GM12878 (cell line): ENCODE data around the gene SAMD4A. TPM values are rescaled to one million over a fixed set of nuclear protein-coding genes. Genes with fewer than 3 reads are reported as not detected.
A peak's percentile ranks its signal among the peaks of the same experiment; 100 is the strongest.

Experiments used
- BACH1 ChIP-seq: fragments of 450-650 bp; IDR thresholded peaks from 2 replicates; pipeline ENCODE4 v1.6.1; 2017; ENCODE audit warnings: mild to moderate bottlenecking, borderline replicate concordance
- CHD4 ChIP-seq: fragments of 200-600 bp; sonication (generic); IDR thresholded peaks from 2 replicates; pipeline ENCODE4 v1.6.1; 2016; ENCODE audit warnings: mild to moderate bottlenecking
- CREB1 ChIP-seq: IDR thresholded peaks from 2 replicates; pipeline ENCODE4 v1.6.1; 2012; ENCODE audit warnings: low read depth, mild to moderate bottlenecking, inconsistent platforms
- IKZF1 ChIP-seq: fragments of 450-650 bp; conservative IDR thresholded peaks from 2 replicates; pipeline ENCODE4 v1.6.1; 2017; ENCODE audit warnings: antibody characterized with exemption, mild to moderate bottlenecking
- IRF4 ChIP-seq: IDR thresholded peaks from 2 replicates; pipeline ENCODE4 v1.6.1; 2011; ENCODE audit warnings: low read depth, low read length
- NFIC ChIP-seq: IDR thresholded peaks from 2 replicates; pipeline ENCODE4 v1.6.1; 2012; ENCODE audit warnings: low read depth, mild to moderate bottlenecking, inconsistent platforms, low read length, moderate library complexity
- NFYB ChIP-seq: IDR thresholded peaks from 2 replicates; pipeline ENCODE4 v1.6.1; 2011; ENCODE audit warnings: low read depth, mild to moderate bottlenecking, low read length, improper control_type of control experiment, moderate library complexity; ENCODE audit not compliant: insufficient read depth
- NR2F1 ChIP-seq: fragments of 450-650 bp; conservative IDR thresholded peaks from 2 replicates; pipeline ENCODE4 v1.6.1; 2017; ENCODE audit warnings: mild to moderate bottlenecking
- RFX5 ChIP-seq: IDR thresholded peaks from 2 replicates; pipeline ENCODE4 v1.6.1; 2011; ENCODE audit warnings: low read depth, low read length, improper control_type of control experiment
- SIX5 ChIP-seq: IDR thresholded peaks from 2 replicates; pipeline ENCODE4 v1.6.1; 2011; ENCODE audit warnings: mild to moderate bottlenecking, low read depth, low read length, moderate library complexity; ENCODE audit not compliant: severe bottlenecking
- SRF ChIP-seq, 2 experiments: IDR thresholded peaks; 2 replicates each; pipeline ENCODE4 v1.6.1; 2011; ENCODE audit warnings: low read depth in 2 of 2, low read length in 2 of 2, mild to moderate bottlenecking in 1 of 2, moderate library complexity in 1 of 2
- STAT3 ChIP-seq: IDR thresholded peaks from 2 replicates; pipeline ENCODE4 v1.6.1; 2011; ENCODE audit warnings: low read depth, low read length, improper control_type of control experiment
- SUZ12 ChIP-seq: fragments of 200-600 bp; sonication (generic); IDR thresholded peaks from one replicate; pipeline ENCODE4 v1.6.1; 2018; ENCODE audit warnings: antibody characterized with exemption, mild to moderate bottlenecking; ENCODE audit not compliant: unreplicated experiment
- TAF1 ChIP-seq: IDR thresholded peaks from 2 replicates; pipeline ENCODE4 v1.6.1; 2011; ENCODE audit warnings: mild to moderate bottlenecking, low read depth, low read length, borderline replicate concordance
- TCF7 ChIP-seq: IDR thresholded peaks from 2 replicates; pipeline ENCODE4 v1.6.1; 2014; ENCODE audit warnings: antibody characterized with exemption, borderline replicate concordance
- ZBED1 ChIP-seq: IDR thresholded peaks from 2 replicates; pipeline ENCODE4 v1.6.1; 2016; ENCODE audit warnings: borderline replicate concordance
- ZNF207 ChIP-seq: fragments of 450-650 bp; IDR thresholded peaks from 2 replicates; pipeline ENCODE4 v1.6.1; 2014; ENCODE audit warnings: antibody characterized with exemption, mild to moderate bottlenecking, borderline replicate concordance
- ZNF24 ChIP-seq: fragments of 450-650 bp; IDR thresholded peaks from 2 replicates; pipeline ENCODE4 v1.6.1; 2017; ENCODE audit warnings: antibody characterized with exemption, mild to moderate bottlenecking
- polyA plus RNA-seq, 11 experiments: library from polyadenylated mRNA; depleted of rRNA in 4 of 11; unstranded in 6 of 11; stranded (reverse) in 5 of 11; fragments of >200 nt; fragmentation: Nextera tagmentation in 4 of 11; fragmentation: Illumina TruSeq in 1 of 11; extraction: Ambion mirVana in 4 of 11; extraction: Trizol in 1 of 11; gene quantifications; 1 replicate in 1 of 11; 2 replicates in 10 of 11; pipeline versions ENCODE4 v1.2.1 to v1.2.3, GENCODE V29; 2011 to 2016; ENCODE audit warnings: inconsistent platforms in 2 of 11, missing spikeins in 2 of 11, low read depth in 1 of 11
- total RNA-seq, 4 experiments: library from RNA; depleted of rRNA in 3 of 4; stranded (reverse); fragments of >200 nt in 3 of 4; fragmentation: Illumina TruSeq in 1 of 4; extraction: Trizol in 1 of 4; gene quantifications; 2 replicates each; pipeline versions ENCODE4 v1.2.1 to v1.2.3, GENCODE V29; 2013 to 2021
- TF ChIP-seq, protein P1 (sequence below): fragments of 450-650 bp; IDR thresholded peaks from 2 replicates; pipeline ENCODE4 v1.6.1; 2017; ENCODE audit warnings: mild to moderate bottlenecking, low read depth, inconsistent platforms; ENCODE audit not compliant: poor library complexity, severe bottlenecking
- TF ChIP-seq, protein P2 (sequence below): fragments of 450-650 bp; IDR thresholded peaks from 2 replicates; pipeline ENCODE4 v1.6.1; 2018; ENCODE audit warnings: mild to moderate bottlenecking, low read depth, moderate library complexity; ENCODE audit not compliant: partially characterized antibody
- TF ChIP-seq, protein P3 (sequence below): IDR thresholded peaks from 2 replicates; pipeline ENCODE4 v1.6.1; 2012; ENCODE audit warnings: low read depth, low read length, improper control_type of control experiment

Gene SAMD4A
- total and polyA plus RNA-seq, 10 of the 15 experiments (the other 5 are each of a cell fraction or from before 2014, with no cell fraction given): 0.05 to 0.56 (median 0.31) TPM

DNA sequence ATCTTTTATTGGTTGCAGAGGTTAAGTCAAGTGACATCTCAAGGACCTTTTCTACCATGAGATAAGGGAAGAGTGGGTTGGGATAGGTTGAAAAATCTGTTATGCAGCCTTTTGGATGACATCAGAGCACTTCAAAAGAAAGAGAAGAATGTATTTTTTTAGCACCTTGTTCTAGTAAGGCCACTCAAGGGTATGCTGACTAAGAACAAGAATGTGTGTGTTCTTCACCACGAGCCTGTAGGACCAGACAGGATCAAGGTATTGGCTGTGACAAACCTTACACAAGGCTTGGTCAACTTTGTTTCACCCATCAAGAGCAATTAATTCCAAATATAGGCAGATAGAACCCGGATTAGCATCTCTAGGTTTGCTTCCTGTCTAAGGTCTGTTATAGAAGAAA, 142.5 kb downstream of the SAMD4A start (continued):
- TF ChIP-seq SRF (IDR thresholded peaks at IDR 0.05; ENCODE audit: low read depth in 2 of 2, low read length in 2 of 2) (peak in 1 of 2 experiments; percentile 90; a peak in 2 of 4 replicates), NFIC (0 out of 2 replicates have a peak, but pooled peaks have one; percentile 42), CREB1 (peak; percentile 76), CHD4 (no peak), NFYB (0 out of 2 replicates have a peak, but pooled peaks have one; percentile 37), RFX5 (no peak), ZNF24 (no peak), TCF7 (peak; percentile 86; the same call in 1 of the 2 replicates), ZBED1 (no peak), TAF1 (no peak), STAT3 (no peak), BACH1 (no peak), IRF4 (peak; percentile 88), IKZF1 (no peak), NR2F1 (no peak), SUZ12 (no peak), SIX5 (no peak), ZNF207 (no peak)
- TF ChIP-seq, protein P1, sequence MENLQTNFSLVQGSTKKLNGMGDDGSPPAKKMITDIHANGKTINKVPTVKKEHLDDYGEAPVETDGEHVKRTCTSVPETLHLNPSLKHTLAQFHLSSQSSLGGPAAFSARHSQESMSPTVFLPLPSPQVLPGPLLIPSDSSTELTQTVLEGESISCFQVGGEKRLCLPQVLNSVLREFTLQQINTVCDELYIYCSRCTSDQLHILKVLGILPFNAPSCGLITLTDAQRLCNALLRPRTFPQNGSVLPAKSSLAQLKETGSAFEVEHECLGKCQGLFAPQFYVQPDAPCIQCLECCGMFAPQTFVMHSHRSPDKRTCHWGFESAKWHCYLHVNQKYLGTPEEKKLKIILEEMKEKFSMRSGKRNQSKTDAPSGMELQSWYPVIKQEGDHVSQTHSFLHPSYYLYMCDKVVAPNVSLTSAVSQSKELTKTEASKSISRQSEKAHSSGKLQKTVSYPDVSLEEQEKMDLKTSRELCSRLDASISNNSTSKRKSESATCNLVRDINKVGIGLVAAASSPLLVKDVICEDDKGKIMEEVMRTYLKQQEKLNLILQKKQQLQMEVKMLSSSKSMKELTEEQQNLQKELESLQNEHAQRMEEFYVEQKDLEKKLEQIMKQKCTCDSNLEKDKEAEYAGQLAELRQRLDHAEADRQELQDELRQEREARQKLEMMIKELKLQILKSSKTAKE: no peak
- TF ChIP-seq, protein P2, sequence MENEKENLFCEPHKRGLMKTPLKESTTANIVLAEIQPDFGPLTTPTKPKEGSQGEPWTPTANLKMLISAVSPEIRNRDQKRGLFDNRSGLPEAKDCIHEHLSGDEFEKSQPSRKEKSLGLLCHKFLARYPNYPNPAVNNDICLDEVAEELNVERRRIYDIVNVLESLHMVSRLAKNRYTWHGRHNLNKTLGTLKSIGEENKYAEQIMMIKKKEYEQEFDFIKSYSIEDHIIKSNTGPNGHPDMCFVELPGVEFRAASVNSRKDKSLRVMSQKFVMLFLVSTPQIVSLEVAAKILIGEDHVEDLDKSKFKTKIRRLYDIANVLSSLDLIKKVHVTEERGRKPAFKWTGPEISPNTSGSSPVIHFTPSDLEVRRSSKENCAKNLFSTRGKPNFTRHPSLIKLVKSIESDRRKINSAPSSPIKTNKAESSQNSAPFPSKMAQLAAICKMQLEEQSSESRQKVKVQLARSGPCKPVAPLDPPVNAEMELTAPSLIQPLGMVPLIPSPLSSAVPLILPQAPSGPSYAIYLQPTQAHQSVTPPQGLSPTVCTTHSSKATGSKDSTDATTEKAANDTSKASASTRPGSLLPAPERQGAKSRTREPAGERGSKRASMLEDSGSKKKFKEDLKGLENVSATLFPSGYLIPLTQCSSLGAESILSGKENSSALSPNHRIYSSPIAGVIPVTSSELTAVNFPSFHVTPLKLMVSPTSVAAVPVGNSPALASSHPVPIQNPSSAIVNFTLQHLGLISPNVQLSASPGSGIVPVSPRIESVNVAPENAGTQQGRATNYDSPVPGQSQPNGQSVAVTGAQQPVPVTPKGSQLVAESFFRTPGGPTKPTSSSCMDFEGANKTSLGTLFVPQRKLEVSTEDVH: no peak
- TF ChIP-seq, protein P3, sequence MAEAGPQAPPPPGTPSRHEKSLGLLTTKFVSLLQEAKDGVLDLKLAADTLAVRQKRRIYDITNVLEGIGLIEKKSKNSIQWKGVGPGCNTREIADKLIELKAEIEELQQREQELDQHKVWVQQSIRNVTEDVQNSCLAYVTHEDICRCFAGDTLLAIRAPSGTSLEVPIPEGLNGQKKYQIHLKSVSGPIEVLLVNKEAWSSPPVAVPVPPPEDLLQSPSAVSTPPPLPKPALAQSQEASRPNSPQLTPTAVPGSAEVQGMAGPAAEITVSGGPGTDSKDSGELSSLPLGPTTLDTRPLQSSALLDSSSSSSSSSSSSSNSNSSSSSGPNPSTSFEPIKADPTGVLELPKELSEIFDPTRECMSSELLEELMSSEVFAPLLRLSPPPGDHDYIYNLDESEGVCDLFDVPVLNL: no peak
